PC-3 (cell line): ENCODE data around the gene ULK4. TPM values are rescaled to one million over a fixed set of nuclear protein-coding genes. Genes with fewer than 3 reads are reported as not detected.
"Not testable (repeated sequence)": the region's sequence is repeated elsewhere in the genome, so short reads cannot be mapped to it uniquely, and the experiment has no call there.

Experiments used
- ATAC-seq: fragments of 200-7000 bp; cut with Tn5 transposase; 2 replicates; pipeline ENCODE4 v1.9.1; 2020; ENCODE audit warnings: mild to moderate bottlenecking, moderate library complexity
- BruUV-seq: library from RNA; stranded (reverse); fragments of 400-500 nt; replicated peaks from 2 replicates; lab custom pipeline; 2021; lab: Mats Ljungman, UMichigan
- CTCF ChIA-PET: fragments of 300-600 bp; sonication (Branson Sonifier 250); formaldehyde crosslinking; loops from one replicate; lab custom pipeline; 2022; ENCODE audit warnings: antibody characterized with exemption; lab: Charles Lee
- POLR2A ChIA-PET: fragments of 300-600 bp; sonication (Branson Sonifier 250); formaldehyde crosslinking; loops from one replicate; lab custom pipeline; 2022; ENCODE audit warnings: antibody characterized with exemption; ENCODE audit not compliant: unreplicated experiment; lab: Charles Lee
- DNase-seq: peaks from one replicate; pipeline ENCODE4 v3.0.0-alpha.2; 2015
- H2AFZ ChIP-seq: fragments of 300-600 bp; sonication (generic); 2 replicates; pipeline ENCODE4 v1.6.0; 2016; ENCODE audit warnings: antibody characterized with exemption, low read length
- H3F3A ChIP-seq: fragments of 300-600 bp; sonication (generic); one replicate; pipeline ENCODE4 v1.6.0; 2017; ENCODE audit warnings: antibody characterized with exemption, low read length, control low read depth, mild to moderate bottlenecking; ENCODE audit not compliant: unreplicated experiment
- H3K27ac ChIP-seq: fragments of 300-600 bp; sonication (generic); 2 replicates; pipeline ENCODE4 v1.5.1; 2016; ENCODE audit warnings: mild to moderate bottlenecking, low read length
- H3K27me3 ChIP-seq: fragments of 300-600 bp; sonication (generic); 2 replicates; pipeline ENCODE4 v1.6.1; 2016; ENCODE audit warnings: low read length, mixed read lengths
- H3K36me3 ChIP-seq: fragments of 300-600 bp; sonication (generic); 2 replicates; pipeline ENCODE4 v1.6.1; 2016; ENCODE audit warnings: low read depth, mixed run types, low read length, mixed read lengths
- H3K4me1 ChIP-seq: fragments of 300-600 bp; sonication (generic); 2 replicates; pipeline ENCODE4 v1.5.1; 2016; ENCODE audit warnings: low read length; ENCODE audit not compliant: insufficient read depth
- H3K4me2 ChIP-seq: fragments of 300-600 bp; sonication (generic); 2 replicates; pipeline ENCODE4 v1.6.0; 2016; ENCODE audit warnings: low read length
- H3K4me3 ChIP-seq: fragments of 300-600 bp; sonication (generic); 2 replicates; pipeline ENCODE4 v1.5.1; 2016; ENCODE audit warnings: mild to moderate bottlenecking, low read length, mixed read lengths
- H3K79me2 ChIP-seq: fragments of 300-600 bp; sonication (generic); 2 replicates; pipeline ENCODE4 v1.6.1; 2017; ENCODE audit warnings: low read length, mixed read lengths
- H3K9ac ChIP-seq: fragments of 300-600 bp; sonication (generic); 2 replicates; pipeline ENCODE4 v1.6.0; 2016; ENCODE audit warnings: mild to moderate bottlenecking, low read length
- H3K9me2 ChIP-seq: fragments of 300-600 bp; sonication (generic); replicated peaks from 2 replicates; pipeline ENCODE4 v1.6.1; 2016; ENCODE audit warnings: mixed run types, low read length, mixed read lengths
- H3K9me3 ChIP-seq: fragments of 300-600 bp; sonication (generic); 2 replicates; pipeline ENCODE4 v1.6.1; 2016; ENCODE audit warnings: low read length, mixed read lengths
- H4K20me1 ChIP-seq: fragments of 300-600 bp; sonication (generic); 2 replicates; pipeline ENCODE4 v1.6.1; 2016; ENCODE audit warnings: low read length, mixed read lengths
- EZH2 ChIP-seq: fragments of 300-600 bp; sonication (generic); IDR thresholded peaks from one replicate; pipeline ENCODE4 v1.6.1; 2017; ENCODE audit warnings: antibody characterized with exemption, mild to moderate bottlenecking, low read length; ENCODE audit not compliant: unreplicated experiment
- EZH2phosphoT487 ChIP-seq: fragments of 300-600 bp; sonication (generic); IDR thresholded peaks from 2 replicates; pipeline ENCODE4 v1.6.1; 2018; ENCODE audit warnings: mild to moderate bottlenecking, antibody characterized with exemption, low read length, borderline replicate concordance
- intact Hi-C: fragments of 100-400 bp; cut with micrococcal nuclease; formaldehyde crosslinking; loops from 2 replicates; pipeline ENCODE4 v1.9.0; 2023
- total RNA-seq: library from RNA; depleted of rRNA; stranded (reverse); fragments of >200 nt; gene quantifications from 2 replicates; pipeline ENCODE4 v1.2.3, GENCODE V29; 2014
- TF ChIP-seq, protein P1 (sequence below): fragments of 300-600 bp; sonication (generic); conservative IDR thresholded peaks from 2 replicates; pipeline ENCODE4 v1.5.1; 2017; ENCODE audit warnings: antibody characterized with exemption, low read depth, mild to moderate bottlenecking, low read length

The ULK4 gene
- total RNA-seq, 1 experiment from 2014 or later = 4.8 TPM

DNA sequence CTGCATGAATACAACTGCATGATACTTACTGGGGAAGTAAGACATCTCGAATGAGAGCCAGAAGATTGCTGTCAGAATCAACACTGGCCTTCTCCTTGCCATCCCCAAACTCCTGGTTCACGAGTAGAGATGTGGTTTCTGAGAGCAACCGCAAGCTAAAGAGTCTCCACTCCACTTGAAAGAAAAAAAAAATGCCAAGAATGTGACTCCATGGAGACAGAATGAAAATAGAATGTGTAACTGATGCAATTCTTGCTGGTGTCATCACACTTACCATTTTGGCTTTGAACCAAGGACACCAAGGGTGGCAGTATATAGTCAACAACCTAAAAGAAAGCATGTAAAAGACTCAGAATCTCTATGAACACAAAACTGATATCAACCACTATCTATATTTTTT is 280.4 kb downstream of the ULK4 start:
- intact Hi-C loops = no loop called here
- Histone ChIP-seq H3K9me2 (no peaks in the 10 kb centered on the region), H3K36me3 (no peaks in the 10 kb centered on the region), H3K4me2 (peak overlapping the region; percentile 33), H3K9me3 (no peaks in the 10 kb centered on the region), H3K27me3 (no peaks in the 10 kb centered on the region), H3K4me1 (peaks cover 24% of the 10 kb centered on the region), H3K79me2 (no peaks in the 10 kb centered on the region), H2AFZ (no peak overlapping the region), H3K27ac (peak overlapping the region; percentile 49), H4K20me1 (no peaks in the 10 kb centered on the region), H3F3A (no peaks in the 10 kb centered on the region), H3K4me3 (no peak overlapping the region), H3K9ac (no peak overlapping the region)
- TF ChIP-seq EZH2phosphoT487 = no peak
- TF ChIP-seq, protein P1, sequence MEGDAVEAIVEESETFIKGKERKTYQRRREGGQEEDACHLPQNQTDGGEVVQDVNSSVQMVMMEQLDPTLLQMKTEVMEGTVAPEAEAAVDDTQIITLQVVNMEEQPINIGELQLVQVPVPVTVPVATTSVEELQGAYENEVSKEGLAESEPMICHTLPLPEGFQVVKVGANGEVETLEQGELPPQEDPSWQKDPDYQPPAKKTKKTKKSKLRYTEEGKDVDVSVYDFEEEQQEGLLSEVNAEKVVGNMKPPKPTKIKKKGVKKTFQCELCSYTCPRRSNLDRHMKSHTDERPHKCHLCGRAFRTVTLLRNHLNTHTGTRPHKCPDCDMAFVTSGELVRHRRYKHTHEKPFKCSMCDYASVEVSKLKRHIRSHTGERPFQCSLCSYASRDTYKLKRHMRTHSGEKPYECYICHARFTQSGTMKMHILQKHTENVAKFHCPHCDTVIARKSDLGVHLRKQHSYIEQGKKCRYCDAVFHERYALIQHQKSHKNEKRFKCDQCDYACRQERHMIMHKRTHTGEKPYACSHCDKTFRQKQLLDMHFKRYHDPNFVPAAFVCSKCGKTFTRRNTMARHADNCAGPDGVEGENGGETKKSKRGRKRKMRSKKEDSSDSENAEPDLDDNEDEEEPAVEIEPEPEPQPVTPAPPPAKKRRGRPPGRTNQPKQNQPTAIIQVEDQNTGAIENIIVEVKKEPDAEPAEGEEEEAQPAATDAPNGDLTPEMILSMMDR = no peak
- no peak for TF ChIP-seq EZH2
- peak; percentile 73 for DNase-seq
- ATAC-seq = no peak
- CTCF ChIA-PET = no interaction called here
- POLR2A ChIA-PET = interaction anchor here (0.6 kb wide), 1 partner anchor 921 kb away, joined by 12 read pairs; no protein-coding TSS in a partner anchor
- no TSS peak for BruUV-seq

GRCh38 chr3:41679374-41679773 is 282.5 kb downstream of the ULK4 start:
- Histone ChIP-seq H3K4me1 (peaks cover 24% of the 10 kb centered on the region), H2AFZ (no peak overlapping the region), H3K9ac (no peak overlapping the region), H3K9me2 (no peaks in the 10 kb centered on the region), H3F3A (no peaks in the 10 kb centered on the region), H3K9me3 (no peaks in the 10 kb centered on the region), H3K27me3 (no peaks in the 10 kb centered on the region), H3K4me3 (no peak overlapping the region), H3K36me3 (no peaks in the 10 kb centered on the region), H3K79me2 (no peaks in the 10 kb centered on the region), H3K27ac (no peak overlapping the region), H3K4me2 (no peak overlapping the region), H4K20me1 (no peaks in the 10 kb centered on the region)
- BruUV-seq = no TSS peak
- POLR2A ChIA-PET = no interaction called here
- no peak for TF ChIP-seq EZH2
- CTCF ChIA-PET = no interaction called here
- ATAC-seq (no peak), DNase-seq (no peak)
- intact Hi-C loops = no loop called here

DNA sequence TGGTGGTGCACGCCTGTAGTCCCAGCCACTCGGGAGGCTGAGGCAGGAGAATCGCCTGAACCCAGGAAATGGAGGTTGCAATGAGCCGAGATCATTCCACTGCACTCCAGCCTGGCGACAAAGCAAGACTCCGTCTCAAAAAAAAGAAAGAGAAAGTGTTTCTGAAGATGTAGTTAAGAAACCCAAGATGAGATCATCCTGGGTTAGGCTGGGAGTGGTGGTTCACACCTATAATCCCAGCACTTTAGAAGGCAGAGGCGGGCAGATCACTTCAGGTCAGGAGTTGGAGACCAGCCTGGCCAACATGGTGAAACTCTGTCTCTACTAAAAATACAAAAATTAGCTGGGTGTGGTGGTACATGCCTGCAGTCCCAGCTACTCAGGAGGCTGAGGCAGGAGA is 286.8 kb downstream of the ULK4 start:
- H3K9me3 ChIP-seq, H3K4me3 ChIP-seq, H3K27ac ChIP-seq, H3F3A ChIP-seq, H3K27me3 ChIP-seq, H3K4me1 ChIP-seq, H3K36me3 ChIP-seq, H2AFZ ChIP-seq, H3K79me2 ChIP-seq, H4K20me1 ChIP-seq, CTCF ChIA-PET, DNase-seq, H3K9ac ChIP-seq, H3K4me2 ChIP-seq, ATAC-seq, intact Hi-C loops, H3K9me2 ChIP-seq, BruUV-seq: not testable (repeated sequence)
- POLR2A ChIA-PET = interaction anchor here (0.6 kb wide), 1 partner anchor 175 kb away, joined by 5 read pairs; no protein-coding TSS in a partner anchor

GRCh38 chr3:41674449-41674848 is 287.5 kb downstream of the ULK4 start:
- ATAC-seq = no peak

More at GRCh38 chr3:41674449-41674848, 287.5 kb downstream of the ULK4 start:
- Histone ChIP-seq H3F3A (no peaks in the 10 kb centered on the region), H3K9me2 (no peaks in the 10 kb centered on the region), H4K20me1 (no peaks in the 10 kb centered on the region), H3K79me2 (no peaks in the 10 kb centered on the region), H2AFZ (no peak overlapping the region), H3K4me1 (no peaks in the 10 kb centered on the region), H3K9ac (no peak overlapping the region), H3K9me3 (0 out of 2 replicates have a peak, but pooled peaks cover 5% of the 10 kb centered on the region), H3K36me3 (no peaks in the 10 kb centered on the region), H3K4me2 (no peak overlapping the region), H3K27me3 (no peaks in the 10 kb centered on the region), H3K4me3 (no peak overlapping the region), H3K27ac (no peak overlapping the region)
- intact Hi-C loops = no loop called here
- ChIA-PET POLR2A (no interaction called here), CTCF (no interaction called here)
- no TSS peak for BruUV-seq
- no peak for TF ChIP-seq EZH2phosphoT487
- TF ChIP-seq EZH2 = no peak
- TF ChIP-seq, protein P1 = no peak
- no peak for DNase-seq
